Peyer's patch (tissue), 4 donors: Measurements from ENCODE around the gene NEIL1. TPM values are rescaled to one million over a fixed set of nuclear protein-coding genes. Genes with fewer than 3 reads are reported as not detected.
"Not testable (repeated sequence)": the region's sequence is repeated elsewhere in the genome, so short reads cannot be mapped to it uniquely, and the experiment has no call there.

ENCODE experiments used
- DNase-seq, 3 donors: peaks; one replicate each; pipeline ENCODE4 v3.0.0-alpha.2; 2017 to 2019
- H3K27ac ChIP-seq, 4 donors: fragments of 200-600 bp; sonication (generic); one replicate each; pipeline ENCODE4 v1.5.1; 2016 to 2019
- H3K27me3 ChIP-seq, 2 donors: fragments of 200-600 bp; sonication (generic); one replicate each; pipeline ENCODE4 v1.5.1; 2019
- H3K36me3 ChIP-seq, 3 donors: fragments of 200-600 bp; sonication (generic); one replicate each; pipeline ENCODE4 v1.5.1; 2016 to 2019
- H3K4me1 ChIP-seq, 4 donors: fragments of 200-600 bp; sonication (generic); one replicate each; pipeline ENCODE4 v1.5.1; 2016 to 2019
- H3K4me3 ChIP-seq, 4 donors: fragments of 200-600 bp; sonication (generic); 1 replicate in 3 of 4; 2 replicates in 1 of 4; pipeline ENCODE4 v1.5.1; 2016 to 2019; ENCODE audit warnings: mild to moderate bottlenecking in 1 of 4
- H3K9me3 ChIP-seq, 4 donors: fragments of 200-600 bp; sonication (generic); one replicate each; pipeline ENCODE4 v1.5.1; 2016 to 2019; ENCODE audit warnings: mild to moderate bottlenecking in 1 of 4
- POLR2A ChIP-seq, 2 donors: fragments of 450-650 bp; IDR thresholded peaks; one replicate each; pipeline ENCODE4 v1.5.1; 2017; ENCODE audit warnings: antibody characterized with exemption in 2 of 2, mild to moderate bottlenecking in 2 of 2, moderate library complexity in 2 of 2
- total RNA-seq, 4 donors: library from RNA; depleted of rRNA; stranded (reverse); fragments of >200 nt; gene quantifications; one replicate each; pipeline ENCODE4 v1.1.0, GENCODE V29; 2016
- TF ChIP-seq, protein P1 (sequence below), 6 experiments: fragments of 450-650 bp in 4 of 6; fragments of 200-600 bp in 2 of 6; sonication (generic) in 1 of 6; IDR thresholded peaks; one replicate each; pipeline ENCODE4 v1.5.1; 2017 to 2019; ENCODE audit warnings: antibody characterized with exemption in 6 of 6, mild to moderate bottlenecking in 3 of 6, moderate library complexity in 1 of 6

NEIL1 gene, protein sequence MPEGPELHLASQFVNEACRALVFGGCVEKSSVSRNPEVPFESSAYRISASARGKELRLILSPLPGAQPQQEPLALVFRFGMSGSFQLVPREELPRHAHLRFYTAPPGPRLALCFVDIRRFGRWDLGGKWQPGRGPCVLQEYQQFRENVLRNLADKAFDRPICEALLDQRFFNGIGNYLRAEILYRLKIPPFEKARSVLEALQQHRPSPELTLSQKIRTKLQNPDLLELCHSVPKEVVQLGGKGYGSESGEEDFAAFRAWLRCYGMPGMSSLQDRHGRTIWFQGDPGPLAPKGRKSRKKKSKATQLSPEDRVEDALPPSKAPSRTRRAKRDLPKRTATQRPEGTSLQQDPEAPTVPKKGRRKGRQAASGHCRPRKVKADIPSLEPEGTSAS
- total RNA-seq, result 100 to 1,000 TPM in 3 of 4 donors, 10 to 100 TPM in 1; 63.7 to 173 (median 112) TPM

DNA sequence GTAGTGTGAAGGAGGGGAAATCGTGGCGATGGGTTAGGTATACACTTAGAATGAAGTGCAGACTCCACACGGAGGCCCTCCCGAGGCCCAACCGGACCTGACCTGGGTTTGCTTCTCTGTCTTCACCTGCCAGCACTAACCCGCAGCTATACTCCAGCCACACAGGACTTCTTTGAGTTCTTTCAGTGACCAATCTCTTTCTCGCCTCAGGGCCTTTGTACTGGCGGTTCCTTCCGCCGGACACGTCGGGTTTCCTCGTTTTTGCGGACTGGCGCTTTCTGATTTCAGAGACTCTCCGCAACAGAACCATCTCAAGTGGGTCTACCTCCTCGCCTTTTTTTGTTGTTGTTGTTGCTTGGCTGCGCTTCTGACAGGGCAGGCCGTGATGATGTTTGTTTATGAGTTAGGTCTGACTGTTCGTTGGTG is at the start of gene NEIL1:
Gene NEIL1 (plus strand): TSS at position 244 of the 426 bp plus-strand sequence. CDS start 1,867 bp downstream, outside the sequence.
- peaks cover 0 to 18% (median 8%) of the 10 kb centered on the region in 4 donors for H3K4me1 ChIP-seq
- peak within 1 kb of the TSS; percentile 56 to 89 (median 73) for H3K4me3 ChIP-seq
- H3K9me3 ChIP-seq, result peaks cover 0 to 26% (median 0%) of the 10 kb centered on the region in 4 donors
- H3K27ac ChIP-seq, result peak within 1 kb of the TSS; percentile 61 to 81 (median 66)
- no peaks in the 10 kb centered on the region for H3K36me3 ChIP-seq
- TF ChIP-seq, protein P1, sequence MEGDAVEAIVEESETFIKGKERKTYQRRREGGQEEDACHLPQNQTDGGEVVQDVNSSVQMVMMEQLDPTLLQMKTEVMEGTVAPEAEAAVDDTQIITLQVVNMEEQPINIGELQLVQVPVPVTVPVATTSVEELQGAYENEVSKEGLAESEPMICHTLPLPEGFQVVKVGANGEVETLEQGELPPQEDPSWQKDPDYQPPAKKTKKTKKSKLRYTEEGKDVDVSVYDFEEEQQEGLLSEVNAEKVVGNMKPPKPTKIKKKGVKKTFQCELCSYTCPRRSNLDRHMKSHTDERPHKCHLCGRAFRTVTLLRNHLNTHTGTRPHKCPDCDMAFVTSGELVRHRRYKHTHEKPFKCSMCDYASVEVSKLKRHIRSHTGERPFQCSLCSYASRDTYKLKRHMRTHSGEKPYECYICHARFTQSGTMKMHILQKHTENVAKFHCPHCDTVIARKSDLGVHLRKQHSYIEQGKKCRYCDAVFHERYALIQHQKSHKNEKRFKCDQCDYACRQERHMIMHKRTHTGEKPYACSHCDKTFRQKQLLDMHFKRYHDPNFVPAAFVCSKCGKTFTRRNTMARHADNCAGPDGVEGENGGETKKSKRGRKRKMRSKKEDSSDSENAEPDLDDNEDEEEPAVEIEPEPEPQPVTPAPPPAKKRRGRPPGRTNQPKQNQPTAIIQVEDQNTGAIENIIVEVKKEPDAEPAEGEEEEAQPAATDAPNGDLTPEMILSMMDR (IDR thresholded peaks at IDR 0.05), result no peak
- no peak for TF ChIP-seq POLR2A (IDR thresholded peaks at IDR 0.05)
- DNase-seq, result no peak
- H3K27me3 ChIP-seq, result no peaks in the 10 kb centered on the region

DNA sequence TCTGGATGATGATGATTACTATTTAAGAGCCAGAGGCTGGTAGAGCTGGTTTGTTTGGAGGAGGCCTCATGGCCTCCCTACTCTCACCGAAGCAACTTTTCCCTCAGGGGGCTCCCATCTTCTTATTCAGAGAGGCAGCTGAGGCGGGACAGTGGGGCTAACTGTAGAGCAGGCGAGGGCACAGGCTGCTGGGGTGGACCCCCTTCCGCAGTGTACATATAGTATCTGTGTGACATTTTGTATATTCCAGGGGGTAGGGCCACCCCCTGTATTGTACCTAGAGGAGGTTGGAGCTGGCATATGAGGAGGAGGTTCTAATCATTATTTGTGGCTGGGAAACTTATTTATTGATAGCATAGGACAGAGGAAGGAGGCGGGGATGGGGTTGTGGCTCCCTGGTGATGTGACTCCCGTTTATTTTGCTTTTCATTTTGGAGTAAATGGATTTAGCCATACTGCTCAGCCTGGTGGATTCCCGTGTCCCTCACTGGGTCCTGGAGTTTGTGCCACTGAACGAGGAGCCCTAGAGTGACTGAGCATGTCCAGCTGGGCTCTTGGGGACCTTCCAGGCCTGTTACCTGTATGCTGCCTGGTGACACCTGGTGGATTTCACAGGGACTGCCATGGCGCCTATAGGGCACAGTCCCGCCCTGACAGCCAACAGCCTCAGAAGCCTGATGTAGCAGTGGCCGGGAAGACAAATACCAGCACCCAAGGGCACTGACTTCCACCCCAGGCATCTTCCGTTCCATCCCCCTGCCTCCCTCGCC is 48.1 kb upstream of the NEIL1 start:
- not testable (repeated sequence) for DNase-seq, H3K9me3 ChIP-seq

DNA sequence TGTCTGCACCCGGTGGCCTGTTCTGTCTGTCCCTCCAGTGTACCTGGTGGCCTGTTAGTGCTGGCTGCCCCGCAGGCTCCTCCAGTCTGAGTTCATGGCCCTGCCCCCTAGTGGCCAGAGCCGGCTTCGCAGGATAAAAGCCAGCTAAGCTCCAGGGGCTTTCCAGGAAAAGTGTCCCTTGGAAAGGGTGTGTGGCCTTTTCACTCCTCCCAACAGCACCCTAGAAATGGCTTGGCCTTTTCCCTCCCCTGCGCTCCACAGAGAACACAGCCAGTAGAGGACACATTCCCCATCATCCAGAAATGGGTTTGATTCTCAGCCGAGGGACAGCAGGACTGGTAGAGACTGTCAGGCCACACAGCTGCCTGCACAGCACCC is 47.5 kb upstream of the NEIL1 start:
- H3K36me3 ChIP-seq, H3K27ac ChIP-seq, H3K4me3 ChIP-seq, H3K27me3 ChIP-seq, H3K4me1 ChIP-seq, H3K9me3 ChIP-seq: not testable (repeated sequence)
- DNase-seq, result peak in 2 of 3 donors; percentile 47 to 84
- TF ChIP-seq, protein P1 (IDR thresholded peaks at IDR 0.05), result peak in 5 of 6 experiments; percentile 21 to 65 (median 30)

More for the DNA sequence above, 48.1 kb upstream of the NEIL1 start:
- not testable (repeated sequence) for H3K27ac ChIP-seq, H3K4me3 ChIP-seq, H3K4me1 ChIP-seq, H3K27me3 ChIP-seq, H3K36me3 ChIP-seq

DNA sequence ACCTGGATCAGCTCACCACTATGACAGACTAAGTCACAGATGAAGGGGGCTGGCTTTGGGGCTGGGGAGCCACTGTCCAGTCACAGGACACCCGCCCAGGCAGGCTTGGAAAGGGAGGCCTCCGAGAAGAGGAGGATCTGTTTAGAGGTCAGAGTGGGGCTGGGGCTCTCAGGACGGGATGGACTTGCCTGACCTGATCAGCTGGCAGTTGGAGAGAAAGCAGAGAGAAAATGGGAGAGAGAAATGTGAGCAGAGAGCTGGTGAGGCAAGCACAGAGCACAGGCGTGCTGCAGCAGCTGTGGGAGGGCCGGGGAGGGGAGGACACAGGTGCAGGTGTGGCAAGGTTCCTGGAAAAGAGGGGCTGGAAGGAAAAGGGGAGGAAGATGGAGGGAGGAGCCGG is 46.8 kb upstream of the NEIL1 start:
- not testable (repeated sequence) for DNase-seq, H3K27ac ChIP-seq, H3K4me3 ChIP-seq, H3K27me3 ChIP-seq, H3K4me1 ChIP-seq, H3K9me3 ChIP-seq, H3K36me3 ChIP-seq

DNA sequence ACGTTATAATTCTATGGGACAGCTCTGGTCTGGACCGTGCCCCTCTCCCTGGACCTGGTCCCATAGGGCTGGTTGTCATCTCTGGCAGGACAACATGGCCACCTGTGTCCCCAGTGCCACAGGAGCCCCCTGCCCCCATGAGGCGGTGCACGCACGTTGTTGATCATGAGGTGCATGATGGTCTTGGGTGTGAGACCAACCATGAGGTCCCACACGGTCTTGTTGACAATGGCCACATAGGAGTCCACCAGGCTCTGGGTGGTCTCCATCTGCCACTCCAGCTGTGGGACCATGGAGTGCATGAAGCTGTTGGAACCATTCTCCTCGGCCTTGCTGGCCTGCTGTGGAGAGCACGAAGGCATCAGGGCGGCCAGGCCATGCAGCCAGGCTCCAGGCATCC is 44.5 kb upstream of the NEIL1 start:
- no peaks in the 10 kb centered on the region for H3K9me3 ChIP-seq
- TF ChIP-seq, protein P1 (IDR thresholded peaks at IDR 0.05), result no peak
- TF ChIP-seq POLR2A (IDR thresholded peaks at IDR 0.05), result no peak
- no peak overlapping the region for H3K27ac ChIP-seq
- H3K36me3 ChIP-seq, result no peaks in the 10 kb centered on the region
- DNase-seq, result no peak
- H3K4me3 ChIP-seq, result no peak overlapping the region
- H3K27me3 ChIP-seq, result no peaks in the 10 kb centered on the region
- H3K4me1 ChIP-seq, result no peaks in the 10 kb centered on the region

DNA sequence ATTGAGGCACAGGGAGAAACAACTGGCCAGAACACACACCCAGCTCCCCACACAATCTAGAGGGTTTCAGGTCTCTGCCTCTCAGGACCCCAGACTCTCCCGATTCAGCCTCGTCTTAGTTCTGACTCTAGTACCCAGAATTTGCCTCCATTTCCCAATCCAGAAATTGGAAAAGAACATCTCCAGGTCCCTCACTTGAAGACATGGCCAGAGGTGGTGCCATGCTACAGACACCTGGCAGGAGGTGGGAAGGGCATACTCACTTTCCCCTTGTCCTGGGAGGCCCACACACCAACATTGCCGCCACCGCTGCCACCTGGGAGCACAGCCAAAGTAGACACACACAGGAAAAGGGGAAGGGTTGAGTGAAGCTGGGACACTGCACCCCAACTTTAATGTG is 44.1 kb upstream of the NEIL1 start:
- H3K27me3 ChIP-seq, H3K27ac ChIP-seq, H3K9me3 ChIP-seq, DNase-seq, H3K4me1 ChIP-seq, H3K4me3 ChIP-seq, H3K36me3 ChIP-seq: not testable (repeated sequence)

DNA sequence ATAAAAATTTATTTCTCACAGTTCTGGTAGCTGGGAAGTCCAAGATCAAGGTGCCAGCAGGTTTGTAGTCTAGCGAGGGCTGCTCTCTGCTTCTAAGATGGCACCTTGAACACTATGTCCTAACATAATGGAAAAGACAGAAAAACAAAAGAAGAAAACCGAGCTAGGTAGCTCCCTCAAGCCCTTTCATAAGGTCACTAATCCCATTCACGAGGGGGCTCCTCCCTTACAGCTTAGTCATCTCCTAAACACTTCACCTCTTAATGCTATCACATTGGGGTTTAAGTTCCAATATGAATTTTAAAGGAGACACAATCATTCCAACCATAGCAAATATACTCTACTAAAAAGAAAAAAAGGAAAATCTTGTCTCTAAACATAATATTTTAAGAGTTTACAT is 40.7 kb upstream of the NEIL1 start:
- Histone ChIP-seq H3K4me3 (no peak overlapping the region), H3K36me3 (no peaks in the 10 kb centered on the region), H3K27ac (no peak overlapping the region), H3K4me1 (no peaks in the 10 kb centered on the region), H3K27me3 (no peaks in the 10 kb centered on the region), H3K9me3 (no peaks in the 10 kb centered on the region)
- DNase-seq, result no peak
- TF ChIP-seq, protein P1 (IDR thresholded peaks at IDR 0.05), result no peak
- no peak for TF ChIP-seq POLR2A (IDR thresholded peaks at IDR 0.05)
